ENCODE measurements around the gene TGFB1.
A peak's percentile ranks its signal among the peaks of the same experiment; 100 is the strongest.

The TGFB1 gene

DNA sequence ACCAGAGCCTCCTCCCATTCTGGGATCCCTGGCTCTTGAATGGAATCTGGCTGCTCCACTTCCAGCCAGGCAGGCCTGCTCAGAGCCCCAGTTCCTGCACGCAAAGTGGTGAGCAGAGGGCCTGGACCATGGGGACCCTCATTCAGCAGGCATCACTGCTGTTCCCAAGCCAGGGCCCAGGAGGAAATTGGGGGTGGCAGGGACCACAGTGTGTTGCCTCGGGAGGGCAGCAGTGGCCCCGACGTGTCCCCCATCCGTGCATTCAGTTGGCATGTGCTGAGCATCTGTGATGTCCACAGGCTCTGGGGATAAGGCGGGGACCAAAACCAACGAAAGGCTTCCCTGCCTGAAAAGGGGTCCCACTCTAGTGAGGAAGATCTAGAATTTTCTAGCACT is 32.5 kb downstream of the TGFB1 start:
- DNase-seq (ENCODE audit: low spot score), result no peak

DNA sequence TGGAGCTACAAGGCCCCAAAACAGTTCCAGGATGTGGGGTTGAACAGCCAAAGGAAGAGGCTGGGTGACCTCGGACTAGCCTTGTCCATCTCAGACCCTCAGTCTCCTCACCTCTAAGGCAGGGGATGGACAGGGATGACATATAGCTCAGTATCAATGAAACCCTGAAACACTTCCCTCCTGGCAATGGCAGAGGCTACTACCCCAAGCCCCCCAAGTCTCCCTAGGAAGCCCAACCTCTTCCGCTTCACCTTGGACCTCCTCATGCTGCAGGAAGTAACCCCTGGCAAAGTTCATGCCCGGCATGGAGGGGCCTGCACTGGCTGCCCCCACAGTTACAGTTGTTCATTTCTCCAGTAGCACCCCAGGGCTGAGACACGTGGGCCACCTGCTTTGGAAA is 33.2 kb downstream of the TGFB1 start:
- no peak for DNase-seq (ENCODE audit: low spot score)

DNA sequence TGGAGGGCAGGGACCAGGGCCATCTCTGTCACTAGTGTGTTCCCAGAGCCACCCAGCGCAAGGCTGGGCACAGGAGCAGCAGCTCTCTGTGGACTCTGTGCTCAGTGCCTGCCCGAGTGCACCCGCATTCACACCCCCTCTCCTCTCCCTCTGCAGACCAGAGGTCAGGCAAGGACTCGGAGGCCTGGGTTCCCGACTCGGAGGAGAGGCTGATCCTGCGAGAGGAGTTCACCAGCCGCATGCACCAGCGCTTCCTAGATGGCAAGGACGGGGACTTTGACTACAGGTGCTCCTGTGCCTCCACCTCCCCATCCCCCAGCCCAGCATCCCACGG is 33.6 kb downstream of the TGFB1 start:
- DNase-seq (ENCODE audit: low spot score), result no peak

DNA sequence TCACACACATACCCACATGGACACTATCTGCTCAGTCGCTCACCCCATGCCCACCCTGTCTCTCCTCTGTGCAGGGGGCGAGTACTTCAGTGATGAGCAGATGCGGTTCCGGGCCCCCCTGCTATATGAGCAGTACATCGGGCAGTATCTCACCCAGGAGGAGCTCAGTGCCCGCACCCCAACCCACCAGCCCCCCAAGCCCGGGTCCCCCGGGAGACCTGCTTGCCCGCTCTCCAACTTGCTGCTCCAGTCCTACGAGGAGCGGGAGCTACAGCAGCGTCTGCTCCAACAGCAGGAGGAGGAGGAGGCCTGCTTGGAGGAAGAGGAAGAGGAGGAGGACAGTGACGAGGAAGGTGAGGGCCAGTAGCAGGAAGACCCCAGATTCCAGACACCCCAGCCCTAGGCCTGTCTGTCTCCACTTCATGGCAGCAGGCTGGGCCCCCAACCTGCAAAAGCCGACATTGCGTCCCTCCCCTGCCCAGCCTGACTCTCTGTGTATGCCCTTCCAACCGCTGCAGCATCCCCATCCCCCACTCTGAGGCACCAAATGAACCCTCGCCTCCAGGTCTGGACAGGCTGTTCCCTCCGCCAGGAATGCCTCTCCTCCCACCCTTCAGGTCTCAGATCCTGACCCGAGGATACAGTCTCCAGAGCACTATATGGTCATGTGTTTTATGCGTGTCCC is 34.1 kb downstream of the TGFB1 start:
- DNase-seq (ENCODE audit: low spot score), result no peak

DNA sequence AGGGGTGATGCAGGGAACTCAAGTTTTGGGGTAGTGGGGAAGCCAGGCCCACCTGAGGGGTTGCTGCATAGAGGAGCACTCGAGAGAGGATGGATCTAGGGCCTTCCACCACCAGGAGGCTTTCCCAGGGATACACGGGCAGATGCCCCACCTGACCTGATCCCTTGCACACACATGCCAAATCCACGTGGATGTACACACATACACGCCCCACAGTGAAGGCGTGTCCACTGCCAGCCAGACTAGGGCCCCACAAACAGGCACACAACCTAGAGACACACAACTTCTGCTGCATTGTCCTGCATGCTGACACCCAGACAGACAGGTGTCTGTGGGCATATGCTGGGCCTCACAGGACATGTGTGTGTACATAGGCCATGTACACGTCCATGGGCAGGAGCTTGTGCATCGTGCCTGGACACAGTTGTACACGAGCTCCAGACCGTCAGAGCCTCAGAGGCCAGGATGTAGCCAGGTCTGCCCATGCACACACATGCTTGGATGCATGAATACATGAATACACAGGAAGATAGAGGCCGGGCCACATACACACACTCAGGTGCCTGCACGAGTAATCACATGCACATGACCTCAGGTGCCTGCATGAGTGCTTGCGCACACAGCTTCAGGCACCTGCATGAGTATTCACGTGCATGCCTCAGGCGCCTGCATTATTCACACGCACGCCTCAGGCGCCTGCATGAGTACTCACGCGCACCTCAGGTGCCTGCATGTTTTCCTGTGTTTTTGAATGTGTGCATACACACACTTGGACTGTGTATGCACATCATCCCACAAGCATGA is 34.8 kb downstream of the TGFB1 start:
- no peak for DNase-seq (ENCODE audit: low spot score)

DNA sequence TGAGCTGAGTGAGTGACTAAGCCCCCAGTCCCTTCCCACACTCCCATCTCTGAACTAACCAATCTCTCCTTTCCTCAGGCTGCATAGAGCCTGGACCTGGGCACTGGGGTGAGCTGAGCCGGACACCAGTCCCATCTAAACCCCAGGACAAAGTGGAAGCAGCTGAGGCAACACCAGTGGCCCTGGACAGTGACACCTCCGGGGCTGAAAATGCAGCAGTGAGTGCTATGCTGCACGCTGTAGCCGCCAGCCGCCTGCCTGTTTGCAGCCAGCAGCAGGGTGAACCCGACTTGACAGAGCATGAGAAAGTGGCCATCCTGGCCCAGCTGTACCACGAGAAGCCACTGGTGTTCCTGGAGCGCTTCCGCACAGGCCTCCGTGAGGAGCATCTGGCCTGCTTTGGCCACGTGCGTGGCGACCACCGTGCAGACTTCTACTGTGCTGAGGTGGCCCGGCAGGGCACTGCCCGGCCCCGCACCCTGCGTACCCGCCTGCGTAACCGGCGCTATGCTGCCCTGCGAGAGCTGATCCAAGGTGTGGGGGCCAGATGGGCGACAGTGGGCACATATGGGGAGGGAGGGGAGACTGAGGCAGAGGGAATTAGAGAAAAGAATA is 37.3 kb downstream of the TGFB1 start:
- no peak for DNase-seq (ENCODE audit: low spot score)

DNA sequence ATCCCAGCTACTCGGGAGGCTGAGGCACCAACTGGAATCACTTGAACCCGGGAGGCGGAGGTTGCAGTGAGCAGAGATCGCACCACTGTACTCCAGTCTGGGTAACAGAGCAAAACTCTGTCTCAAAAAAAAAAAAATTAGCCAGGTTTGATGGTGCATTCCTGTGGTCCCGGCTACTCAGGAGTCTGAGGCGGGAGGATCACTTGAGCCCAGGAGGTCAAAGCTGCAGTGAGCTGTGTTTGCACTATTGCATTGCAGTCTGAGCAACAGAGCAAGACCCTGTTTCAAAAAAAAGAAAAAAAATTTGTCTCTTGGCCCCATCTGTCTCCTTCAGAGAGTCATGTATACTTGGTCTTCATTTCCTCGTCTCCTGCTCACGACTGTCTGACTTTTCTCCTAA is 42.1 kb downstream of the TGFB1 start:
- no peak for DNase-seq (ENCODE audit: low spot score)

- DNase-seq (ENCODE audit: low spot score), result no peak
Measured at GRCh38 chr19:41311072-41311471, 42.6 kb downstream of the TGFB1 start.

DNA sequence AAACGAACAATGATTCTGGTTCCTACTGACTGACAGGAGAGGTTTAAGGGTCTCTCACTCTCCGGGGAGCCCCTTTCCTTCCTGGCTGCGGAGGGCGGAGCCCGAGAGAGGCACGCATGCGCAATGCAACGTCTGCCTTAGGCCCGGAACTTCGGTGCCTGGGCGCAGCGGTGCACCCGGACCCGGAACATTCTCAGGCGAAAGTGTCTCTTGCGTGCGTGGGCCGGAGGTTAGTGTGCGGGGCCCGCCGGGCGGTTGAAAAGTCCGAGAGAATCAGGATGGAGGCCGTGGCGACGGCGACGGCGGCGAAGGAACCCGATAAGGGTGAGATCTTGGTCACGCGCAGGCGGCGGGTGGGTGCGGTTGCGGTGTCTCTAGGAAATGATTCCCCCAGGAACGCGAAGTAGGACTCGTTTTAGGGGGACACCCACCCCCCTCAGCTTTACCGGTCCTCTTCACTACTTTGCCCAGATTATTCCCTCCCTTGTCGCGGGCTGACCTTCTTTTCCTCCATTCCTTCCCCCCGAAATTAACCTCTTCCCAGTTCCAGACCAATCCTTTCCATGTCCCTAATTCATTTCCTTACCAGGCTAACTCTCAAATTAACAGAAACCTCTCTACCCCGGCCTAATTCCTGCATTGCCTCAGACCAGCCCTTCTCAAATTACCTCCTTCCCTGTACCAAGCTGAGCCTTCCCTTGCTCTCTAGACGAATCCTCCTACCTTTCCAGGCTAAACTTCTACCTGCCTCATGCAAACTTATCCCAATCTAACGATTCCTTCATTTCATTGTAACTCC is 43.5 kb downstream of the TGFB1 start, which contains the start of gene CCDC97:
CCDC97 (plus strand) TSS at position 140 of the 799 bp plus-strand sequence; CDS start at position 279, 139 bp downstream.
- peak; percentile 90 for DNase-seq (ENCODE audit: low spot score)

DNA sequence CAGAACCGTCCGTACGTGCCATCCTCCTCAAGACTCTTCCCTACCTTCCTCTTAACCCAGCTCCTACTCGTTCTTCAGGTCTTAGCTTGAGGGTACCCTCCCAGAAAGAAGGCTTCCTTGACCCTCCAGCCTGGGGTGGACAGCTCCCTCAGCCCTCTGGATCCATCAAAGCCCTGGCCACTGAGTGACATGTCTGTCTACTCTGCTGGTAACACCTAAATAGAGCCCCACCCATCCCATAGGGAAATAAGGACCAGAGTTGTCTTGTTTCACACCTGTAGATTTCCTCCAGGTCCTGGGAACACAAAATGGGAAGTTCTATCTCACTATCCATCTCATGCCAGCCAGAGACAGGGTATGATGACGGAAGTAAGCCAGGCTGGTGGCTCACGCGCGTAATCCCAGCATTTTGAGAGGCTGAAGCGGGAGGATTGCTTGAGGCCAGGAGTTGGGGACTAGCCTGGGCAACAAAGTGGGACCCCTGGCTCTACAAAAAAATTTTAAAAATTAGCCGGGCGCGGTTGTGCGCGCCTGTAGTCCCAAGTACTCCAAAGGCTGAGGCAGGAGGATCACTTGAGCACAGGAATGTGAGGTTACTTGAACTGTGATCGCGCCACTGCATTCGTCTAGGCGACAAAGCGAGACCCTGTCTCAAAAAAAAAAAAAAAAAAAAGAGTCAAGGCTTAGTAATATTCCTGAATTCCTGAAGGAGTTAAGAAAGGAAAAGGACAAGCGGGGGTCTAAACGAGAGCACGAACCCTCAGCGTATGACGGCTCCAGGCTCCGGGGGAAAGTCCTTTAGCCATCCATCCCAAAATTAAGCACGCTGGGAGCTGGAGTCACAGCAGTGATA is 44.3 kb downstream of the TGFB1 start:
- peak; percentile 41 for DNase-seq (ENCODE audit: low spot score)

DNA sequence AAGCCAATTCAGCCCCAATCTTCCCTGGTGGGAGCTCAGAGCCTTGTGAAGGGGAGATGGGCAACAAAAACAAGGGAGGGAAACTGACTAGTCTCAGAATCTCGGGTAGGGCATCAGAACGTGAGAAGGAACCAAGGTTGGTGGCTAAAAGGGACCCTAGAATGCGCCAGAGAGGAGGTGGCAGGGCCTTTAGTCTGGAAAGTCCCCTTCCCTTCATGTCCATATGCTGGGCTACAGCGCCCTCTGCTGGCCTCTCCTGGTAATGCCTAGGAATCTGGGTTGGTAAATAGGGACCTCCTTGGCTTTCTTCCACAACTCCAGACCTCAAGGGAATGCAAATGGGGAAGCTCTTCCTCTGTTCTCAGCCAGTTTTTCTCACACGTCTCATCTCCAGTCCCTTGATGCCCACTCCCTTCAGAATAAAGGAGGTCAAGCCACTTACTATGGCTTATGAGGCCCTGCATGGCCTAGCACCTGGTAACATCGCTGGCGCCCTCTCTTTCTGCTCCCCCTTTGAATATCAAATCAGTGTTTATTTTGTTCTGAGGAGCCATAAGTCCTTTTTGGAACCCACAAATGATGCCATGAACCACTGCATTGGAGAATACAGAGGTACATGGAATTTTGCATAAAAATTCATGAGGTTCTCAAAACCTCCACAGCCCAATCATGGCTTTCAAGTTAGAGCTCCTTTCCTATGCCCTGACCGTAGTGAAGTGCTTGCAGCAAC is 45.1 kb downstream of the TGFB1 start:
- peak; percentile 92 for DNase-seq (ENCODE audit: low spot score)

DNA sequence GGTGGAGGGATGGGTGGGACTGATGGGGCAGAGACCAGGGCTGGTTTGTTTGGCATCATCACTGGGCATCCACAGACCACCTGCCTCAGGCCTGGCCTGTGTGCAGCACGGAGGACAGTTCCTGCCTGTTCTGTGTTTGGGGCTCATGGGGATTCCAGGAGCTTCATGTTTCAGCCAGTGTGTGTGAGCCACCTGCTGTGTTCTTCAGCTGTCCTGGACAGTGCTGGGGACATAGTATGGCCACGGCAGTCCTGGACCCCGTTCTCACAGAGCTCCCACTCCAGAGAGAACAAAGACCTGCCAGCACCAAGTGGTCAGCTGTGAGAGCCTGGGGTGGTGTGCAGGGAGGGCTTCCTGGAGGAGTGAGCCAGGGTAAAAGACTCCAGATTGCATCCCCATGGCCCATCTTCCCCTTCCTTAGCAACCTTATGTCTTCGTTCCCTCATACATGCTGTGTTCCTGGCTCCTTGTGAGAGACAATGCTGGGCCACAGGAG is 45.7 kb downstream of the TGFB1 start:
- no peak for DNase-seq (ENCODE audit: low spot score)

DNA sequence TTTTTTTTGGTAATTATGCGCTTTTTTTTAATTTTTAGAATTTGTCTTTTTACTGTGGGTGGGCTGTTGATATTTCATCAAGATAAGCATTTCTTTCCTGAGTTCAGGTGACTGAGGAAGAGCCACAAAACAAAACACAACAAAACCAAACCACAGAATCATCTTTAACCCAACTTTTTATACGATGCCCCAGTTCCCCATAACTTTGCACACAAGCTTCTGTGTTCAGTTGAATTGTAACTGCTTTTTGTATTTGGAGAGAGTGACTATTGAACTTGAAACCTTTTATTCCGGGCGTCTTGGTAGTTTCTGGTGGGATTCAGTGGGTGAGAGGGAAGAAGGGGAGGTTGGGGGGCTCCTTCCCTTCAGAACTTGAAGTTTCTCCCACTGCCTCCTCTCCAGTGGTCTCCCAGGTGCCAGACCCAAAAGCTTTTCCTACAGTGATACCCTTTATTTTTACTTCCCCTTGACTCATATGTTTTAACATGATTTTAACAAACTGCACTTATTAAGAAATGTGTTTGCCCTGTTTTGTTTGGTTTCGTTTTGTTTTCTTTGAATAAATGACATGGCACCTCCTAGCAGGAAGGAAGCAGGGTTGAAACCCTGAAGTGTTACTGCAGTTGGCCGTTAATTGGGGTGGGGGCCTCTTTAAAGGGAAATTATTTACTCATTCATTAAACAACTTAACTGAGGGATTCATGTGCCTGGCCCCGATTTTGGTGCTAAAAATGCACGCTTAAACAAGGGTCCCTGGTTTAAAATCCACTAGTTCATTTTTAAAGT is 46.4 kb downstream of the TGFB1 start:
- no peak for DNase-seq (ENCODE audit: low spot score)

GRCh38 chr19:41305927-41306793 is 47.6 kb downstream of the TGFB1 start:
- DNase-seq (ENCODE audit: low spot score), result no peak

DNA sequence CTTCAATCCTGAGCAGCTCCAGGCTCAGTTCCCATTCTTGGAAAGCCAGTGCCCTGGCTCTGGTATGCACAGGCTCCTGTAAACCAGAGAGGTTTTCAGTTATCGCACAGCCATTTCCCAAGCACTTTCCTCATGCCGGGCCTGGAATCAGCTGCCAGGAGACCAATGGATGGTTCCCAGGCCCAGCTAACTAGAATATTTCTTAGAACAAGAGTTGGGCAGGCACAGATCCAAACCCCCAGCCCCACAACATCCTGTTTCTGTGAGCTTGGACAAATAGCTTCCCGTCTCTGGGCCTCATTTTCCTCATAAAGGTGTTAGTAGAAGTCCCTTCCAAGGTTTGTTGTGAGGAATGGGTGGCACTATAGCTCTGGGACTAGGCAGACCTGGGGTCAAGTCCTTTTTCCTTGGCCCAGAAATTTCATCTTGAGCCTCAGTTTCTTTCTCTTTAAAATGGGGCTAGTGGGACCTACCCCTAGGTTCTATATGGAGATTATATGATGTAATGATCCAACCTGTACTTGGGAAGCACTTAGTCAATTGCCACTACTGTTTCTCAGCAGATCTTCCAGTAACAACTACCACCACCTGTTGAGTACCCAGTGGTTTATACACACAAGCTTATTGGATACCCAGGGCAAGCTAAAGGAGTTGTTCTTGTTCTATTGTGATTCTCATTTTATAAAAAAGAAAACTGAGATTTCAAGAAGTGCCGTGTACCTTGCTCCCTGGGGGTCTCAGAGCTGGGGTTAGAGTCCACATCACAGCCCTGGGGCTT is 48.8 kb downstream of the TGFB1 start:
- DNase-seq (ENCODE audit: low spot score), result no peak

DNA sequence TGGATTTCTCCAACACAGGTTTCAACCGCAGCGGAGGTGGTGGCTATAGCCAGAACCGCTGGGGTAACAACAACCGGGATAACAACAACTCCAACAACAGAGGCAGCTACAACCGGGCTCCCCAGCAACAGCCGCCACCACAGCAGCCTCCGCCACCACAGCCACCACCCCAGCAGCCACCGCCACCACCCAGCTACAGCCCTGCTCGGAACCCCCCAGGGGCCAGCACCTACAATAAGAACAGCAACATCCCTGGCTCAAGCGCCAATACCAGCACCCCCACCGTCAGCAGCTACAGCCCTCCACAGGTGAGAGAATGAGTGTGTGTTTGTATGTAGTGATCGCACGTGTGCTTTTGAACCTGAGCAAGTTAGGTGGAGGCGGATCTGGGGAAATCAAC is 49.8 kb downstream of the TGFB1 start:
- DNase-seq (ENCODE audit: low spot score), result no peak

GRCh38 chr19:41302624-41303351 is 50.9 kb downstream of the TGFB1 start:
- no peak for DNase-seq (ENCODE audit: low spot score)
